Activated T-cell treated with anti-CD3 and anti-CD28 coated beads, Interleukin-2, amount 50 U/mL, for 24 hours (primary cell): ENCODE measurements around the gene RBM28.
A peak's percentile ranks its signal among the peaks of the same experiment; 100 is the strongest.

Experiments used
- DNase-seq: peaks from one replicate; pipeline ENCODE4 v3.0.0-alpha.2; 2020
- H3K27ac Mint-ChIP-seq: 2 replicates; pipeline ENCODE4 v1.8.0; 2020; ENCODE audit warnings: mild to moderate bottlenecking, mixed read lengths
- H3K27me3 Mint-ChIP-seq: 2 replicates; pipeline ENCODE4 v1.8.0; 2020; ENCODE audit warnings: mixed read lengths
- H3K36me3 Mint-ChIP-seq: 2 replicates; pipeline ENCODE4 v1.8.0; 2020; ENCODE audit warnings: low read depth, mixed read lengths
- H3K4me1 Mint-ChIP-seq: 2 replicates; pipeline ENCODE4 v1.8.0; 2020; ENCODE audit warnings: low read depth, mixed read lengths
- H3K4me3 Mint-ChIP-seq: 2 replicates; pipeline ENCODE4 v1.8.0; 2020; ENCODE audit warnings: mild to moderate bottlenecking, moderate library complexity, mixed read lengths
- H3K9me3 Mint-ChIP-seq: 2 replicates; pipeline ENCODE4 v1.8.0; 2020; ENCODE audit warnings: mixed read lengths

The RBM28 gene

GRCh38 chr7:128381161-128381821, 37.6 kb upstream of the RBM28 start:
- Mint-ChIP-seq H3K4me1 (no peaks in the 10 kb centered on the region), H3K36me3 (no peaks in the 10 kb centered on the region), H3K4me3 (no peak overlapping the region), H3K27me3 (no peaks in the 10 kb centered on the region), H3K9me3 (no peaks in the 10 kb centered on the region), H3K27ac (no peak overlapping the region)
- peak; percentile 55 for DNase-seq

- Mint-ChIP-seq H3K27me3 (no peaks in the 10 kb centered on the region), H3K9me3 (no peaks in the 10 kb centered on the region), H3K36me3 (no peaks in the 10 kb centered on the region), H3K4me3 (no peak overlapping the region), H3K4me1 (no peaks in the 10 kb centered on the region), H3K27ac (no peak overlapping the region)
- no peak for DNase-seq
Measured at GRCh38 chr7:128380483-128381106, 36.9 kb upstream of the RBM28 start.

- H3K4me1 Mint-ChIP-seq: no peaks in the 10 kb centered on the region
- no peak overlapping the region for H3K27ac Mint-ChIP-seq
- no peaks in the 10 kb centered on the region for H3K36me3 Mint-ChIP-seq
- H3K9me3 Mint-ChIP-seq: no peaks in the 10 kb centered on the region
- no peak overlapping the region for H3K4me3 Mint-ChIP-seq
- no peak for DNase-seq
- H3K27me3 Mint-ChIP-seq: no peaks in the 10 kb centered on the region
Measured at GRCh38 chr7:128379900-128380479, 36.3 kb upstream of the RBM28 start.

DNA sequence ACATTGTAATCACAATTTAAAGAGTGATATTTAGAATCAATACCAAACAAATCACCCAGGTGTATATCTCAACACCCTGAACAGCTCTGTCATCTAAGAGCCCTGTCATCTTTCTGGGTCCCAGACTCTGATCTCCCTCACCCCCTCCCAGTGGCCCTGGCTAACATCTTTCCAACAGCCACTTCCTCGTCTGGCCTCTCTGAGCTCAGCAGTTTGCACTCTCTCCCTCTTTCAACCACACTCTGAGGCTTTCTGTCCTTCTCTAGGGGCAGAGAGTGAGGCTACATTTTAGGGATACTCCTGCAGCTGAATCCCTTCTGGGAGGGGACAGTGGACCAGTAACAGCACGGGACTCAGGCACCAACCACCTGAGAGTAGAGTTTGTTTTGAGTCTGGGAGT, 34.9 kb upstream of the RBM28 start:
- H3K27me3 Mint-ChIP-seq: no peaks in the 10 kb centered on the region
- no peaks in the 10 kb centered on the region for H3K4me1 Mint-ChIP-seq
- H3K27ac Mint-ChIP-seq: no peak overlapping the region
- H3K36me3 Mint-ChIP-seq: no peaks in the 10 kb centered on the region
- DNase-seq: no peak
- H3K9me3 Mint-ChIP-seq: no peaks in the 10 kb centered on the region
- H3K4me3 Mint-ChIP-seq: no peak overlapping the region

DNA sequence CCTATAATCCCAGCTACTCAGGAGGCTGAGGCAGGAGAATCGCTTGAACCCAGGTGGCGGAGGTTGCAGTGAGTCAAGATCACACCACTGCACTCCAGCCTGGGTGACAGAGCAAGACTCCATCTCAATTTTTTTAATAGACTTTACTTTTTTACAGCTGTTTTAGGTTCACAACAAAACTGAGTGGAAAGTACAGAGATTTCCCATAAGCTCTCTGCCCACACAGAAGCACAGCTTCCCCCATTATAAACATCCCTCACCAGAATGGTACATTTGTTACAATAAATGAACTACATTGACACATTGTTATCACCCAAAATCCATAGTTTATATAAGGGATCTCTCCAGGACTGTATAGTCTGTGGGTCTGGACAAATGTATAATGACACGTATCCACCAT, 32.4 kb upstream of the RBM28 start:
- no peak for DNase-seq
- no peaks in the 10 kb centered on the region for H3K36me3 Mint-ChIP-seq
- no peaks in the 10 kb centered on the region for H3K27me3 Mint-ChIP-seq
- no peaks in the 10 kb centered on the region for H3K9me3 Mint-ChIP-seq
- H3K27ac Mint-ChIP-seq: no peak overlapping the region
- no peaks in the 10 kb centered on the region for H3K4me1 Mint-ChIP-seq
- H3K4me3 Mint-ChIP-seq: no peak overlapping the region

DNA sequence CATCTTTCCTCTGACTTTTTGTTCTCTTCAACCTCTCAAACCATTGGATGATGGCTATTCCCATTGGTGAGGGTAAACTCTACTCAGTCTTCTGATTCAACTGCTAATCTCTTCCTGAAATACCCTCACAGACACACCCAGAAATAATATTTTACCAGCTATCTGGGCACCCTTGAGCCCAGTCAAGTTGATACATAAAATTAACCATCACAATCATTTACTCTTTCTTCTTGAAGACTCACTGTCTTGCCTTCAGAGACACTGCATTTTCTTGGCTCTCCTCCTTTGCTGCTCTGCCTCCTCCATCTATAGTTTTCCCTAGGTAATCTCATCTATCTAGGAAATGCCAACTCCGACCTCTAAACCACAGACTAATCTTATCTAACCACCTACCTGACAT, 30.3 kb upstream of the RBM28 start:
- H3K27me3 Mint-ChIP-seq: peaks cover 2% of the 10 kb centered on the region
- H3K27ac Mint-ChIP-seq: no peak overlapping the region
- no peak for DNase-seq
- no peak overlapping the region for H3K4me3 Mint-ChIP-seq
- H3K9me3 Mint-ChIP-seq: no peaks in the 10 kb centered on the region
- no peaks in the 10 kb centered on the region for H3K4me1 Mint-ChIP-seq
- H3K36me3 Mint-ChIP-seq: no peaks in the 10 kb centered on the region

DNA sequence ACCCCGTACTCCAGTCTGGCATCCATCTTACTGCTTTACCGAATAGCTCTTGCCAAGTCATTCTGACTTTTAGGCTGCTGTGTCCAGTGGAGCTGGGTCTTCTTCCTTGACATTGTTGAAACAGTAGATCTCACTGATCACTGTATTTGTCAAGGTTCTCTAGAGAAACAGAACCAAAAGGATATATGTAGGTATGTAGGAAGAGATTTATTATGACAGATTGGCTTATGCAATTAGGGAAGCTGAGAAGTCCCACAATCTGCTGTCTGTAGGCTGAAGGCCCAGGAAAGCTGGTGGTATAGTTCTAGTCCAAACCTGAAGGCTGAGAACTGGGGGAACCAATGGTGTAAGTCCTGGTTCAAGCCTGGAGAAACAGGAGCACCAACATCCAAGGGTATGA, 29.9 kb upstream of the RBM28 start:
- H3K27ac Mint-ChIP-seq: no peak overlapping the region
- no peaks in the 10 kb centered on the region for H3K4me1 Mint-ChIP-seq
- peaks cover 2% of the 10 kb centered on the region for H3K27me3 Mint-ChIP-seq
- H3K36me3 Mint-ChIP-seq: no peaks in the 10 kb centered on the region
- H3K4me3 Mint-ChIP-seq: no peak overlapping the region
- no peak for DNase-seq
- H3K9me3 Mint-ChIP-seq: no peaks in the 10 kb centered on the region

GRCh38 chr7:128370491-128370890, 26.8 kb upstream of the RBM28 start:
- no peak for DNase-seq
- Mint-ChIP-seq H3K9me3 (no peaks in the 10 kb centered on the region), H3K27me3 (peaks cover 15% of the 10 kb centered on the region), H3K4me1 (no peaks in the 10 kb centered on the region), H3K36me3 (no peaks in the 10 kb centered on the region), H3K4me3 (no peak overlapping the region), H3K27ac (no peak overlapping the region)

GRCh38 chr7:128366986-128367385, 23.3 kb upstream of the RBM28 start:
- H3K4me1 Mint-ChIP-seq: peaks cover 14% of the 10 kb centered on the region
- H3K27me3 Mint-ChIP-seq: peaks cover 45% of the 10 kb centered on the region
- no peak overlapping the region for H3K27ac Mint-ChIP-seq
- DNase-seq: no peak
- H3K36me3 Mint-ChIP-seq: no peaks in the 10 kb centered on the region
- H3K9me3 Mint-ChIP-seq: no peaks in the 10 kb centered on the region
- no peak overlapping the region for H3K4me3 Mint-ChIP-seq

DNA sequence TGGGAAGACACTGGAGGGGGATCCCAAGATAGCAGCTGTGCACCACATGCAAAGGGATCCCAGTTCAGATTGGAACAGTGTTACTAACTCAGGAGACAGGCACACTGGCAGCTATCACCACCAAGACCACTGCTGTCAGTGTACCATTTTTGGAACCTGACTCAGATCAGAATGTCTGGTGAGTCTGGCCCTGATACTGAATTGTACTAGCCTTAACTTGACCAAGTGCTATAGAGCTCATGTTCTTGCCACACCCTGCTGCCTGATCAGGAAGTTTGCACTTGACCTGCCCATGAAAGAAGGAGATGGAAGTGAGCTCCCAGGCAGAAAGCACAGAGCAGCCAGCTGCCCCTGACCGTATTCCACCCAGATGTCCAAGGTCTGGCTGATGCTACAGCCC, 22.6 kb upstream of the RBM28 start:
- Mint-ChIP-seq H3K4me1 (peaks cover 18% of the 10 kb centered on the region), H3K27me3 (peaks cover 48% of the 10 kb centered on the region), H3K9me3 (no peaks in the 10 kb centered on the region), H3K4me3 (no peak overlapping the region), H3K27ac (no peak overlapping the region), H3K36me3 (no peaks in the 10 kb centered on the region)
- DNase-seq: no peak

DNA sequence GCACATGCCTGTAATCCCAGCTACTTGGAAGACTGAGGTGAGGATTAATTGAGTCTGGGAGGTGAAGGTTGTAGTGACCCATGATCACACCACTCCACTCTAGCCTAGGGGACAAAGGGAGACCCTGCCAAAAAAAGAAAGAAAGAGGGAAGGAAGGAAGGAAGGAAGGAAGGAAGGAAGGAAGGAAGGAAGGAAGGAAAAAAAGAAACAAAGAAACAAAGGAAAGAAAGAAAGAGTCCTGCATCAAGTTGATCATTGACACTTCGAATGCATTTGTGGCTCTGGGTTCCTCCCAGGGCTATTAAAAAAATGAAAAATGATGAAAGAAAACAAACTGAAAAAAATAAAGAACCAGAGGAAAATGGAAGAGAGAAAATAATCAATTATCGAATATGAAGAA, 21.7 kb upstream of the RBM28 start:
- DNase-seq: no peak
- Mint-ChIP-seq H3K27ac (no peak overlapping the region), H3K9me3 (no peaks in the 10 kb centered on the region), H3K27me3 (peaks cover 54% of the 10 kb centered on the region), H3K36me3 (no peaks in the 10 kb centered on the region), H3K4me3 (no peak overlapping the region), H3K4me1 (peaks cover 23% of the 10 kb centered on the region)

GRCh38 chr7:128364166-128364870, 20.6 kb upstream of the RBM28 start:
- no peak overlapping the region for H3K27ac Mint-ChIP-seq
- no peaks in the 10 kb centered on the region for H3K36me3 Mint-ChIP-seq
- no peaks in the 10 kb centered on the region for H3K9me3 Mint-ChIP-seq
- H3K4me3 Mint-ChIP-seq: no peak overlapping the region
- H3K4me1 Mint-ChIP-seq: peaks cover 23% of the 10 kb centered on the region
- H3K27me3 Mint-ChIP-seq: peaks cover 63% of the 10 kb centered on the region
- no peak for DNase-seq

DNA sequence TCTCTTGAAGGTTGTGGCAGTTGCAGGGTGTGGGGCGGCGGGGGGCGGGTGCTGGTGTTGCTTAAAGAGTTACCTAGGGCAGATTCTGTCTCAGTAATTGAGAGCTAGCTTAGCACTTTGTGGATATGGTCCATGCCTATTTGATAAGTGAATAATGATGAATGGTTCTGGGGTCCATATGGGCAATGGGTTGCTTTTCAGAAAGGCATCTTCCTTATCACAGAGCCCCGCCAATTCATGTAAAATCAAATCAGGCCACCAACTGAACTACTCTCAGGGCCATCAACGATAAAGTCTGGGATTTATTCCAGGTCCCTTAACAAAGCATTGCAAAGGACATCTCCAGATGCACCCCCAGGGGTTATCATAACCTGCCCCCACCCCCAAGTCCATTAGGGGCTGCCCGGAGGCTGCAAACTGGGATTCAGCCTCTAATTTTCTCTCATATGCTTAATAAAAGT, 19.6 kb upstream of the RBM28 start:
- H3K36me3 Mint-ChIP-seq: no peaks in the 10 kb centered on the region
- peaks cover 71% of the 10 kb centered on the region for H3K27me3 Mint-ChIP-seq

GRCh38 chr7:128362670-128363069, 19.0 kb upstream of the RBM28 start:
- Mint-ChIP-seq H3K27me3 (peaks cover 71% of the 10 kb centered on the region), H3K4me3 (peak overlapping the region; percentile 70), H3K4me1 (peaks cover 23% of the 10 kb centered on the region), H3K9me3 (no peaks in the 10 kb centered on the region), H3K36me3 (no peaks in the 10 kb centered on the region), H3K27ac (peak overlapping the region; percentile 42)
- DNase-seq: no peak

More for the DNA sequence above, 19.6 kb upstream of the RBM28 start:
- no peak for DNase-seq
- Mint-ChIP-seq H3K9me3 (no peaks in the 10 kb centered on the region), H3K27ac (no peak overlapping the region), H3K4me1 (peaks cover 23% of the 10 kb centered on the region), H3K4me3 (no peak overlapping the region)
